ENCODE measurements around the gene SLC27A5. TPM values are rescaled to one million over a fixed set of nuclear protein-coding genes. Genes with fewer than 3 reads are reported as not detected.

The SLC27A5 gene
- total and polyA plus RNA-seq, 2 experiments from 2014 or later = 16.2 to 35.5 TPM

DNA sequence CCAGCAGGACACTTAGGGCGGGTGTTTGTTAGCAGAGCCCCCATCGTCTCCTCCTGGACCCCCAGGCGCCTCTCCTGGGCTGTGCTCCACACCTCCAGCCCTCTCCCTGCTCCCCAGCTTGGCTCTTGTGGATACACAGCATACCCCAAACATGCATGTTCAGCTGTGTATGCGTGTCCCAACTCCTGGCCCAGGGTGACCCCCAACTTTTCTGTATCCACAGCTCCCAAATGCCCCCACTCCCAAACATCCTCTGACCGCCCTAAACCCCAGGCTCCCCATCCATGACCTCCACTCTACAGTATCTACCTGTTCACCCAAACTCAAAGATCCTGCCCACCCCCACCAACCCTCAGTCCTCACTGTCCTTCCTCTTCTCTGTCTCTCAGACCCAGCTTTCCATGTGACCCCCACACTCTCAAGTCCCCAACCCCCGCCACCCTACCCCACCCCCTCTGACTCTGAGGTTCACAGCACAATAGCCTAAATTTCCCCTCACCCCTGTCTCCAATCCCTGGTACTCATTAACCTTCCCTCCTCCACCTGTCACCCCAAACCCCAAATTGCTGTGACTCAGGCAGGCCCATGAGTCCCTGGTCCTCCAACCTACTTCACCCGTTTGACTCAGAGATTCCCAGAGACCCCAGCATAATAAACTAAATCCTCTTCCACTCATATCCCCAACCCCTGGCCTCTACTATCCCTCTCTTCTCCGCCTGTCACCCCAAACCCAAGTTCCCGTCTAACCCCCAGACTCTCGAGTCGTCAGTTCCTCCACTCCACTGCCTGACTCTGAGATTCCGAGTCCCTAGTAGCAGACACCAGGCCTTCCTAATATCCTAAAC lies 45.7 kb upstream of the SLC27A5 start:
- Histone ChIP-seq H4K20me1 (replicated peaks; ENCODE audit: insufficient read depth) (no peaks in the 10 kb centered on the region; the same call in 1 of the 2 replicates), H3K79me2 (replicated peaks; ENCODE audit: insufficient read depth) (peaks cover 20% of the 10 kb centered on the region), H3F3A (replicated peaks; ENCODE audit: low read depth) (peaks cover 61% of the 10 kb centered on the region), H3K27me3 (ENCODE audit: insufficient read depth) (peaks cover 27% of the 10 kb centered on the region), H3K4me2 (peak overlapping the region; percentile 98), H3K27ac (ENCODE audit: low read depth) (peak overlapping the region; percentile 85), H3K4me1 (ENCODE audit: insufficient read depth) (peaks cover 23% of the 10 kb centered on the region), H3K9me2 (ENCODE audit: insufficient read depth) (peaks cover 5% of the 10 kb centered on the region; the same call in 1 of the 2 replicates), H2AFZ (no peak overlapping the region), H3K36me3 (ENCODE audit: insufficient read depth) (0 out of 2 replicates have a peak, but pooled peaks cover 2% of the 10 kb centered on the region), H3K4me3 (peak overlapping the region; percentile 84)
- Mint-ChIP-seq H3K27me3 (ENCODE audit: insufficient read depth, low read depth, poor library complexity) (peaks cover 62% of the 10 kb centered on the region), H3K27ac (peak overlapping the region; percentile 98), H3K9me3 (peaks cover 8% of the 10 kb centered on the region; the same call in 2 of the 3 replicates), H3K4me1 (peaks cover 50% of the 10 kb centered on the region), H3K36me3 (ENCODE audit: low read depth) (peaks cover 46% of the 10 kb centered on the region), H3K4me3 (peak overlapping the region; percentile 97)
- ATAC-seq = no peak
- TF ChIP-seq NANOG (IDR thresholded peaks at IDR 0.05; ENCODE audit: borderline replicate concordance) (no peak), CREB1 (CRISPR knock-in tag; IDR thresholded peaks at IDR 0.05; ENCODE audit: low read depth) (no peak)
- DNase-seq (ENCODE audit: low spot score) = no peak

- H3K36me3 ChIP-seq (ENCODE audit: insufficient read depth) = 0 out of 2 replicates have a peak, but pooled peaks cover 6% of the 10 kb centered on the region
- Mint-ChIP-seq H3K27ac (peak overlapping the region; percentile 72; the same call in 1 of the 2 replicates), H3K36me3 (ENCODE audit: low read depth) (peaks cover 53% of the 10 kb centered on the region), H3K4me3 (peak overlapping the region; percentile 97), H3K4me1 (peaks cover 43% of the 10 kb centered on the region), H3K9me3 (peaks cover 8% of the 10 kb centered on the region; the same call in 2 of the 3 replicates), H3K27me3 (ENCODE audit: insufficient read depth, low read depth, poor library complexity) (peaks cover 55% of the 10 kb centered on the region)
- DNase-seq (ENCODE audit: low spot score) = no peak
- peaks cover 62% of the 10 kb centered on the region for H3F3A ChIP-seq (replicated peaks; ENCODE audit: low read depth)
- H3K4me2 ChIP-seq = peak overlapping the region; percentile 98
- H3K4me3 ChIP-seq = peak overlapping the region; percentile 84
- no peak overlapping the region for H2AFZ ChIP-seq
- peaks cover 5% of the 10 kb centered on the region; the same call in 1 of the 2 replicates for H3K9me2 ChIP-seq (ENCODE audit: insufficient read depth)
- H3K79me2 ChIP-seq (replicated peaks; ENCODE audit: insufficient read depth) = peaks cover 20% of the 10 kb centered on the region
- H3K4me1 ChIP-seq (ENCODE audit: insufficient read depth) = peaks cover 23% of the 10 kb centered on the region
- H3K27ac ChIP-seq (ENCODE audit: low read depth) = no peak overlapping the region
- H3K27me3 ChIP-seq (ENCODE audit: insufficient read depth) = peaks cover 21% of the 10 kb centered on the region
- no peak for ATAC-seq
- H4K20me1 ChIP-seq (replicated peaks; ENCODE audit: insufficient read depth) = no peaks in the 10 kb centered on the region; the same call in 1 of the 2 replicates
- TF ChIP-seq ZNF114 (CRISPR knock-in tag; IDR thresholded peaks at IDR 0.05) (no peak), POLR2AphosphoS5 (IDR thresholded peaks at IDR 0.05; ENCODE audit: low read depth) (no peak), JUNB (IDR thresholded peaks at IDR 0.05; ENCODE audit: unreplicated experiment) (no peak), EZH2 (IDR thresholded peaks at IDR 0.05; ENCODE audit: low read depth, unreplicated experiment) (no peak), STAT1 (IDR thresholded peaks at IDR 0.05; ENCODE audit: unreplicated experiment) (no peak), ZNF331 (CRISPR knock-in tag; IDR thresholded peaks at IDR 0.05; ENCODE audit: low read depth) (no peak), NANOG (IDR thresholded peaks at IDR 0.05; ENCODE audit: borderline replicate concordance) (no peak), CREB1 (CRISPR knock-in tag; IDR thresholded peaks at IDR 0.05; ENCODE audit: low read depth) (no peak)
- TF ChIP-seq, protein P1, sequence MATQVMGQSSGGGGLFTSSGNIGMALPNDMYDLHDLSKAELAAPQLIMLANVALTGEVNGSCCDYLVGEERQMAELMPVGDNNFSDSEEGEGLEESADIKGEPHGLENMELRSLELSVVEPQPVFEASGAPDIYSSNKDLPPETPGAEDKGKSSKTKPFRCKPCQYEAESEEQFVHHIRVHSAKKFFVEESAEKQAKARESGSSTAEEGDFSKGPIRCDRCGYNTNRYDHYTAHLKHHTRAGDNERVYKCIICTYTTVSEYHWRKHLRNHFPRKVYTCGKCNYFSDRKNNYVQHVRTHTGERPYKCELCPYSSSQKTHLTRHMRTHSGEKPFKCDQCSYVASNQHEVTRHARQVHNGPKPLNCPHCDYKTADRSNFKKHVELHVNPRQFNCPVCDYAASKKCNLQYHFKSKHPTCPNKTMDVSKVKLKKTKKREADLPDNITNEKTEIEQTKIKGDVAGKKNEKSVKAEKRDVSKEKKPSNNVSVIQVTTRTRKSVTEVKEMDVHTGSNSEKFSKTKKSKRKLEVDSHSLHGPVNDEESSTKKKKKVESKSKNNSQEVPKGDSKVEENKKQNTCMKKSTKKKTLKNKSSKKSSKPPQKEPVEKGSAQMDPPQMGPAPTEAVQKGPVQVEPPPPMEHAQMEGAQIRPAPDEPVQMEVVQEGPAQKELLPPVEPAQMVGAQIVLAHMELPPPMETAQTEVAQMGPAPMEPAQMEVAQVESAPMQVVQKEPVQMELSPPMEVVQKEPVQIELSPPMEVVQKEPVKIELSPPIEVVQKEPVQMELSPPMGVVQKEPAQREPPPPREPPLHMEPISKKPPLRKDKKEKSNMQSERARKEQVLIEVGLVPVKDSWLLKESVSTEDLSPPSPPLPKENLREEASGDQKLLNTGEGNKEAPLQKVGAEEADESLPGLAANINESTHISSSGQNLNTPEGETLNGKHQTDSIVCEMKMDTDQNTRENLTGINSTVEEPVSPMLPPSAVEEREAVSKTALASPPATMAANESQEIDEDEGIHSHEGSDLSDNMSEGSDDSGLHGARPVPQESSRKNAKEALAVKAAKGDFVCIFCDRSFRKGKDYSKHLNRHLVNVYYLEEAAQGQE (IDR thresholded peaks at IDR 0.05; ENCODE audit: unreplicated experiment) = no peak
- TF ChIP-seq, protein P2, sequence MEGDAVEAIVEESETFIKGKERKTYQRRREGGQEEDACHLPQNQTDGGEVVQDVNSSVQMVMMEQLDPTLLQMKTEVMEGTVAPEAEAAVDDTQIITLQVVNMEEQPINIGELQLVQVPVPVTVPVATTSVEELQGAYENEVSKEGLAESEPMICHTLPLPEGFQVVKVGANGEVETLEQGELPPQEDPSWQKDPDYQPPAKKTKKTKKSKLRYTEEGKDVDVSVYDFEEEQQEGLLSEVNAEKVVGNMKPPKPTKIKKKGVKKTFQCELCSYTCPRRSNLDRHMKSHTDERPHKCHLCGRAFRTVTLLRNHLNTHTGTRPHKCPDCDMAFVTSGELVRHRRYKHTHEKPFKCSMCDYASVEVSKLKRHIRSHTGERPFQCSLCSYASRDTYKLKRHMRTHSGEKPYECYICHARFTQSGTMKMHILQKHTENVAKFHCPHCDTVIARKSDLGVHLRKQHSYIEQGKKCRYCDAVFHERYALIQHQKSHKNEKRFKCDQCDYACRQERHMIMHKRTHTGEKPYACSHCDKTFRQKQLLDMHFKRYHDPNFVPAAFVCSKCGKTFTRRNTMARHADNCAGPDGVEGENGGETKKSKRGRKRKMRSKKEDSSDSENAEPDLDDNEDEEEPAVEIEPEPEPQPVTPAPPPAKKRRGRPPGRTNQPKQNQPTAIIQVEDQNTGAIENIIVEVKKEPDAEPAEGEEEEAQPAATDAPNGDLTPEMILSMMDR (conservative IDR thresholded peaks at IDR 0.05; ENCODE audit: low read depth in 2 of 2) = no peak
- TF ChIP-seq, protein P3, sequence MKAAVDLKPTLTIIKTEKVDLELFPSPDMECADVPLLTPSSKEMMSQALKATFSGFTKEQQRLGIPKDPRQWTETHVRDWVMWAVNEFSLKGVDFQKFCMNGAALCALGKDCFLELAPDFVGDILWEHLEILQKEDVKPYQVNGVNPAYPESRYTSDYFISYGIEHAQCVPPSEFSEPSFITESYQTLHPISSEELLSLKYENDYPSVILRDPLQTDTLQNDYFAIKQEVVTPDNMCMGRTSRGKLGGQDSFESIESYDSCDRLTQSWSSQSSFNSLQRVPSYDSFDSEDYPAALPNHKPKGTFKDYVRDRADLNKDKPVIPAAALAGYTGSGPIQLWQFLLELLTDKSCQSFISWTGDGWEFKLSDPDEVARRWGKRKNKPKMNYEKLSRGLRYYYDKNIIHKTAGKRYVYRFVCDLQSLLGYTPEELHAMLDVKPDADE (IDR thresholded peaks at IDR 0.05) = no peak
These were observed 44.9 kb upstream of the SLC27A5 start for GRCh38 chr19:58556622-58557220.

Data from GM23338 (cell line).